HG03097 (cell line): ENCODE results near the gene HHIP.
"Not testable (repeated sequence)": the region's sequence is repeated elsewhere in the genome, so short reads cannot be mapped to it uniquely, and the experiment has no call there.

Experiments
- ATAC-seq: cut with Tn5 transposase; IDR thresholded peaks from one replicate; pipeline ENCODE4 v1.9.1; 2021; ENCODE audit not compliant: unreplicated experiment, low FRiP score

The HHIP gene

DNA sequence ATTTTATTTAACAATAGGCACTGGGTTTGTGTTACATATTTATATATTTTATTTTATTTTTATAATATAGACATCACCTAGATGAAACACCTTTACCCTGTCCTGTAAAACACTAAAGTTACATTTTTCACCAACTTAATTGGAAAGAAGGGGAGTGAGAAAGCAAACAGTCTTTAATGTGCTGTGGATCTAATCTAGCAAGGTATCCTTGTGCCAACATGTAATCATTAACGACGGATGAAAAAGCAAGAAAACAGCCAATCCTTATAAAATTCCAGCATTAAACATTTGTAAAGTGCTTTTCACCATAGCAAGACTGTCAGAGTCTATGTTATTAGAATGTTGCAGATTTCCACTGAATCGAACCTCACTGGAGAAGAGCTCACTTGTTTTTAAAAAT, 92.7 kb downstream of the HHIP start:
- no peak for ATAC-seq

DNA sequence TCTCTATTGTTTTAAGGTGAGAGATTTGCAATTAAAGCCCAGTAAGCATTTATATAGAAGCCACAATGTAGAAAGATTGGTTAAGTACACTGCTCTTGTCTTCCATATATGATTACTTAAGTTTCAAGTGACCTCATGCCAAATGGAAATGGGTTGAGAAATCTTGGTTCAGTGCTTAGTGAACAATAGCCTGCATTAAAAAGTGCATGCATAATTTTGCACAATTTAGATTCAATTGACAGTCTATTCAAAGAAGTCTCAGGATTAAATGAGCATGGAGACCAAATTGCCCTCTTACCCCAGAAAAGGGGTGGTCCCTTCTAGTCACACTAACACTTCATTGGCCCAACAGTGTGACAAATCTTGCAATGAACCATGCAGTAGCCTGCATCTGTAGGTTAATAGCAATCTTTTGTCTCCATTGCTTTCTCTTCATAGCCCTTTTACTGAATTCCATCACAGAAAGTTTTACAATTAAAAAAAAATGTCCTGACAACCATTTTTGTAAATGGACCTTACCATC, 93.6 kb downstream of the HHIP start:
- no peak for ATAC-seq

DNA sequence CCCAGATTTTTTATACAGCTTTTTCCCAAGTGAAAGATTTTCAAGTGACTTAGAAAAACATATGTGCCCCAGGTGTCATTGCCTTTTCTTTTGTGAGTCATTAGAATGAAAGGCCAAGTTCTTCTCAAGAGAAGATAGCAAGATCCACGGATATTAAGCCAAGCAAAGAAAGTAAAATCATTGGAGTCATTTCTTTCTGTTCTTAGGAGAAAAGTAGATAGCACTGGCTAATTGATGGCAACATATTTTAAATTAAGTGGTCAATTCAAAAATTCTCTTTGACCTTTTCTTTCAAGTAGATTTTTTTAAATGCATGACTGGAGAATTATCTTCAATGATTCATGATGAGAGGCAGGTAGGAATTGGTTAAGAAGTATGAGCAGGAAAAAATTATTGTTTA, 94.4 kb downstream of the HHIP start:
- no peak for ATAC-seq

DNA sequence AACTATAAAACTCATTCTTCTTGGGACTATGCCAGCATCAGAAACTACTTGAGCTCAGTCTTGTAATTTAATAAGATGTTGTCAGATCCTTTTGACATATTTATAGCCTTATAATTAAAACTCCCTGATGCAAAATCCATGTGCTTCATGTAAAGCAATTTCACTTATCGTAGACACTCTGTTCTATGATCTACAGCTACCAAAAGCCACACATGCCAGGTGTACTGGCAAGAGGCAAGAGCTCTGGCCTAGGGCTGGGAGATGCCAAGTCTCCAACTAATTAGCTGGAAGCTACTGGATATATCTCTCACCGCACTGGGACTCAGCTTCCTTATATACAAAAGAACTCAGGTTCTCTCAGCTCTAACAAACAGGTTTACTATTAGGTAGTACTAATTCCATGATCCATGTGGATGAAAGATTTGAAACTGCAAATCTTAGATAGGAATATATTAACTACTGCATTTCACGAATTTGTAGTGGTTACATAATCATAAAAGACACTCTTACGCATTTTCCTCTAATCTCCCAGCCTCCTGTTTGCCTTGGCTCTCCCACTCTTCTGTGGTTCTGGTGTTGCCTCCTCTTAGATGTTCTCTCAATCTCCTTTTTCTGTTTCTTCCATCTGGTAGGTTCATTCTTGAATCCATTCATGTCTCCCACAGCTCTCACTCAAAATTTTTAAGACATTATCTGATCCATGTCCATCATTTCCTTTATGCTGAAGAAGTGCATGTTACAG, 103.0 kb downstream of the HHIP start:
- ATAC-seq, result no peak

DNA sequence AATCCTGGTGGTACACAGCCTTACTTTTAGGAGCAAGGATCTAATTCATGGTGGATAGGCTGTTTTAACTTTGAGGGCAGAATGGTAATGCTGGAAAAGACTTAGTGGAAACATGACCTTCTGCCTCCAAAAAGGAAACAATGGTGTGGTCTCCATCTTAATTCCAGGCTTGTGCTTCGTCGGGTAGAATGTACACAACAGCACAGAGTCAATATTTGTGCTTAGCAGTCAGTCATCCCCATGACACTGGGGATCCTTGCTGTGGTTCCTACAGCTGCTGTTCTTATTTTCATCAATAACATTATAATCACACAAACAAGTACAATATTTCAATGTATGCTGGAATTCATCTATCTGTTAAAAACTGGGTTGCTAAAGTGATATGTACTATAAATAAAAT, 104.4 kb downstream of the HHIP start:
- no peak for ATAC-seq

DNA sequence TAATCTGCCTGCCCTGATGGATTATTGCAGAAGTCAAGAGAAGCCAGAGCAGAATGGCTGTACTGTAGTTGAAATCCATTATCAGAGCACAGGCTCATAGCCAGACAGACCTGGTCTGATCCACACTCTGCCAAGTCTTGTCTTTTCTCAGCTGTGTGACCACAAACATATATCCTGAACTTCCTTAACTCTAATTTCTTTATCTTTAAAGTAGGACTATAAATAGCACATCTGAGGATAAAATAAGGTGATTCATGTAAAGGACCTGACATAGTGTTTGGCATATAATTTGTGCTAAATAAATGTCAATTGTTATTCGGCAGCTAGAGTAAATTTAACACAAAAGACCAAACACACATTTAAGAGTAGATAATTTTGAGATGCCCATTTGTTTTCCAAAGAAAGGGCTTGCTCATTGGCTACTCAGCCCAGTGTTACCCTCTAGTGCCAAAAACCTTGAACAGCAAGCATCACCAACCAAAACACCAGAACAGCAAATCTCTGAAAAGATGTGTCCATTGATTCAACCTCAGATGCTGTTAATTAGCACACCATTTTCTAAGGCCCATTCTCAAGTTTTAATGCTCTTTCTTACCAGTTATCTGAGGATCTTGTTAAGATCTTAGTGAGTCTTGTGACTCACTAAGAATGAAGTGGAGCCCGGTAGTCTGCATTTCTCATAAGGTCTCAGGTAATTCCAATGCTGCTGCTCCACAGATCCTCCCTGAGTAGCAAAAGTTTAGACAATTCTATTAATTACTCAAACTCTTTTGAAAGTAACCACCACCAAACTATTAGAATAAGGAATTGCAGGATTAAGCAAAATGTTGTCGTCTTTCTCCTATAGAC, 108.8 kb downstream of the HHIP start:
- ATAC-seq, result no peak

DNA sequence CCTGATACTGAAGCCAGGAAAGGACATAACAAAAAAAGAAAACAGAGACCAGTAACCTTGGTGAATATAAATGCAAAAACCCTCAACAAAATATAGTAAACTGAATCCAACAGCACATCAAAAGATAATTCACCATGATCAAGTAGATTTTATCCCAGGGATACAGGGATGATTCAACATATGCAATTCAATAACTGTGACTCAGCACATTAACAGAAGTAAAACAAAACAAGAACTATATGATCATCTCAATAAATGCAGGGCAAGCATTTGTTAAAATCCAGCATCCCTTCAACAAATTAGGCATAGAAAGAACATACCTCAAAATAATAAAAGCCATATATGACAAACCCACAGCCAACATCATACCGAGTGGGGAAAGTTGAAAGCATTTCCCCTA, 112.0 kb downstream of the HHIP start:
- no peak for ATAC-seq

DNA sequence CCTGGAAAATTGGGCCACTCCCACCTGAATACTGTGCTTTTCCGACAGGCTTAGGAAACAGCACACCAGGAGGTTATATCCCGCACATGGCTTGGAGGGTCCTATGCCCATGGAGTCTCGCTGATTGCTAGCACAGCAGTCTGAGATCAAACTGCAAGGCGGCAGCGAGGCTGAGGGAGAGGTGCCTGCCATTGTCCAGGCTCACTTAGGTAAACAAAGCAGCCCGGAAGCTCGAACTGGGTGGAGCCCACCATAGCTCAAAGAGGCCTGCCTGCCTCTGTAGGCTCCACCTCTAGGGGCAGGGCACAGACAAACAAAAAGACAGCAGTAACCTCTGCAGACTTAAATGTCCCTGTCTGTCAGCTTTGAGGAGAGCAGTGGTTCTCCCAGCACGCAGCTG, 122.9 kb downstream of the HHIP start:
- ATAC-seq, result not testable (repeated sequence)

DNA sequence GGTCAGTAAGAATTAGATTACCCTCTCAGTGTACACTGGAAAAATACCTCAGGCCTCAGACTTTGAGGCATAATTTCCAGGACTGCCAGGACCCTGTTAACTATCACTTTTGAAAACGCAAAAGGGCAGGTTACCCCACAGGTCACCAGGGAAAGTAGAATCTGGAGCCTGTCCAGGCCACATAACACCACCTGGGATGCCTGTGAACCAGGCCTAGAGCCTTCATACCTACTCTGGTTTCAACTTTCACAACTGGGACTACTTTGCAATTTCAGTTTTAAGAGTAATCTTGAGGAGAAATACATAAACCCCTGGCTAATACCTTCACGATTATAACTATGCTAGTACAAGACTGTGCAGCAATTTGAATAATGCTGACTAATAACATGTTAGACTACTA, 132.4 kb downstream of the HHIP start:
- no peak for ATAC-seq

DNA sequence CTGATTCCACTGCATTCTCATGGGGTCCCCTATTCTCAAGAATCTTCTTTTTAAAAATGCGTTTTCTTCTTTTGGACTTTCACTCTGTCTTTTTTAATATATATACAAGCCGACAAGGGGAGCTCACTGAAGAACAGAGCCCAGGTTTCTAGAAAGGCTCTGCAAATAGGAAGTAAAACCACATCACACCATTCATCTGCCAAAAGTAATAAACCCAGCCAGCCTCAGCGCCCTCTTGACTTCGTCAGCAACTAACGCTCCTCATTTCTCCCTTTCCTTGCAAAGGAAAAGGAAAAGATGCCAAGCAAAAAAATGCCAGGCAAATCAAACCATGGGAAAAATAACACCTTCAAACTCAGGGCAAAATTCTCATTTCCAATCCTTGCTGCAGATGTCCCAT, 136.4 kb downstream of the HHIP start:
- no peak for ATAC-seq

DNA sequence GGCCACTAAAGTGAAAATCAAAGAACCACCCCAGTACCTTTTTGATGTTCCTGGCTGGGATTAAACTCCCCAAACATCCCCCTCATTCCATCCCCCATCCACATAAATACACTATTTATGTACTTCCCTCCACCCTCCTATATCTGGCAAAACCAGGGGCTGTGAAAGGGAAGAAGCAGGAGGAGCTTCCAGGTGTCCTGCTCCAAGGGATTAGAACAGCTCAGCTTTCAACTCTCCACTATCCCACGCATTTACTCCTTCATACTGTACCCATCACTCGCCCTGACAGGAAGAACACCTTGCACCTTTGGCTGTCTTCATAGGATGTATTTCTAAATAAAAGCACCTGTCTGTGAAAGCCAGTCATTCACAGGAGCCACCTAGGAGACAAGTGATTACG, 140.0 kb downstream of the HHIP start:
- no peak for ATAC-seq

DNA sequence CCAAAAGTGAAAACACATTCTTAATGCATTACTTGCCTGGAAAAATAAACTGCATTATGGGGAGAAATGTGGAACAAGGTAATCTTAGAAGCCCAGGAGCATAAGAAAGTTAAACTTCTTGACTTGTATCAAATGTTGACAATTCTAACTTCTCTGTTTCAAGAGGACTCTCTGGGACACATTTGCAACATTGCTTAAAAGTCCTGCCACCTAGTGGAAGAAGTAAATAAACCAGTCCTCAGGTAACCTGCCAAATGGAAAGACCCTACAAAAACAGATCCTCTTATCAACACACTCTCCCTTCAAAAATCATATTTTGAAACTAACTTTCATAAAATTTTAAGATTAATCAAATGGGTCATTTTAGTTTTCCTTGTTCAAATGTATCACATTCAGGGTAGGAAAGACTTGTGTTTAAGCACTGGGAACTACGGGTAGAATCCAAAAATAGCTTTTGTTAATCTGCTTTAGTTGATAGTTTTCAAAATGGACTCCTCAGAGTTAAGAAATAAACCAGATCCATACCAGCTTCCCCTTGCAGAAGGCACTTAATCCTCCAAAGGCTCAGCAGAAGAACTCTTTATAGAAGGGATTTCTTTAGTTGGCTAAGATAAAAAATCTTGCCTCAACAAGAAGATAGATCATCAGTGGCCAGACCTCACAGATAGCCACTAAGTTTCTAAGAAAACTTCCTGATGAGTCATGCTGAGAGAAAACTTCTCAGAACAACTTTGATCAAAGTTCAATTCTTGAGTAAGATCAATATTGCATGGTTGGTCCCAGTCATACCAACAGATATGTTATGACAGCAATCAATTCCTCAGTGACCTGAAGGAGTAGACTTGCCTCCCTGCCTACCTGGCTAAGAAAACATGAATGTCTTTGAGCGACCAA, 141.7 kb downstream of the HHIP start:
- no peak for ATAC-seq

DNA sequence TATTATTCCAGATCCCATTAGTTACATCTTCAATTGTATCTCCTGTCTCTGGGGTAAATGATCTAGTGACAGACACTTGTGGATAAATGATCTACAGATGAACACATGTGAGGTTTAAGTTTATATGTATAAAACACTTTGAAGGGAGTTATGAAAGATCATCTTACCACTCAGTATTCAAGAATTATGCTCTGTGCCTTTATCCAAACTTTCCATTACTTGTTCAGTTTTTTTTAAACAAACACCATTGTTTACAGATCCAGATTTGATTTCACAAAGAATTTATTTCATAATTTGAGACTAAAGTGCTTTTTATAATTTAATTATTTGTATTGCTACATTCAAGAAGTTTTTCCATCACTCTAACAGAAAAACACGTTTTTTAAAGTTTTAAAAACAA, 142.5 kb downstream of the HHIP start:
- no peak for ATAC-seq

DNA sequence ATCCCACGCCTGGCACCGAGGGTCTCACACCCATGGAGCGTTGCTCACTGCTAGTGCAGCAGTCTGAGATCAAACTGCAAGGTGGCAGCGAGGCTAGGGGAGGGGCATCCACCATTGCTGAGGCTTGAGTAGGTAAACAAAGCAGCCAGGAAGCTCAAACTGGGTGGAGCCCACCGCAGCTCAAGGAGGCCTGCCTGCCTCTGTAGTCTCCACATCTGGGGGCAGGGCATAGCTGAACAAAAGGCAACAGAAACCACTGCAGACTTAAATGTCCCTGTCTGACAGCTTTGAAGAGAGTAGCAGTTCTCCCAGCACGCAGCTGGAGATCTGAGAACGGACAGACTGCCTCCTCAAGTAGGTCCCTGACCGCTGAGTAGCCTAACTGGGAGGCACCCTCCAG, 146.0 kb downstream of the HHIP start:
- ATAC-seq, result not testable (repeated sequence)
